ENCODE measurements around the gene LGI2. TPM values are rescaled to one million over a fixed set of nuclear protein-coding genes. Genes with fewer than 3 reads are reported as not detected.
A peak's percentile ranks its signal among the peaks of the same experiment; 100 is the strongest.

The LGI2 gene
- total RNA-seq, 1 donor from 2014 or later = not detected

DNA sequence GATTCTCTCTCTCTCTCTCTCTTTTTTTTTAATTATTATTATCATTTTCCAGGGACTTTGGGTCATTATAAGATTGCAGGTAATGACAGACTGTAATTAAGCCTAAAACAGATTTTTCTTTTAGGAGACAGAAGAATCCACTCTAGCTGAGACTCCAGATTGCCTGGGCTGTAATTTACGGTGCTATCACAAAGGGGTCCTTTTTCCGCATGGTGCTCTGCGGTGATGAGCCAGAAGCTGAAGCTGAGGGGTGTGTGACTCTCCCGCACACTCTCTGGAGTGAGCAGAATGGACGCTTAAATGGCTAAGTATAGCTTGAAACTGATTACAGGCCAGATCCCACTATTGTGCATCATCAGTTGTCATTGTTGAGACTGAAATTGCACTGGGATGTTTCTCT lies 50.0 kb downstream of the LGI2 start:
- no peak for FAIRE-seq

DNA sequence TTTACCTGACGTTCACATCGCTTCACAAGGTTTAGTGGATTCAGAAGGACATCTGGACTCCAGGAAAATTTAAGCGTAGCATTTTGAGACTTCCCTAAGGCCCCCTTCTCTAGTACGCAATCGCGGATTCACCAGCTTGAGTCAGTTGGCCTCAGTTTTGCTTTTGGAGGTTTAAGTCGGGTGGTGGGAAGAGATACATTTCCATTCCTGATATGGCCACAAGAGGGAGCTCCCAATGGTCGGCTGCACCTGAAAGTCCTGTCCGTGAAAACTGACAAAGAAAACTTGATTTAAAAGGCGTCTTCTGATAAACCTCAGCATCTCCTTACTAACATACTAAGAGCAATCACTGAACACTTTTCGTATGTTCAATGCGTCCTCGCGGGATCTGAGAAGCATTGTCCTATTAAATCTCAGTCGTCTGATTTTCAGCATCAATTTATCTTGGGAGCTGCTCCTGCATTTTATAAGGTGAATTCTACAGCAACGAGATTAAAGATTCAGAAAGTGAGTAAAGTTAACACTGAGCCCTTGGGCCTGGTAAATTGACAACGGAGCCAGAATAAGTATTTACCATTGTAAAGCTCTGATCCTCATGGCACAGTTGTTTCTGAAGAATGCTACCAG lies 50.6 kb downstream of the LGI2 start:
- H3K36me3 ChIP-seq (ENCODE audit: control insufficient read depth, insufficient read depth, low read length) = no peaks in the 10 kb centered on the region
- FAIRE-seq (peak; percentile 13), DNase-seq (ENCODE audit: low read depth) (peak; percentile 52)
- no peak overlapping the region for H3K4me3 ChIP-seq (ENCODE audit: low read depth, low read length)
- TF ChIP-seq, protein P1, sequence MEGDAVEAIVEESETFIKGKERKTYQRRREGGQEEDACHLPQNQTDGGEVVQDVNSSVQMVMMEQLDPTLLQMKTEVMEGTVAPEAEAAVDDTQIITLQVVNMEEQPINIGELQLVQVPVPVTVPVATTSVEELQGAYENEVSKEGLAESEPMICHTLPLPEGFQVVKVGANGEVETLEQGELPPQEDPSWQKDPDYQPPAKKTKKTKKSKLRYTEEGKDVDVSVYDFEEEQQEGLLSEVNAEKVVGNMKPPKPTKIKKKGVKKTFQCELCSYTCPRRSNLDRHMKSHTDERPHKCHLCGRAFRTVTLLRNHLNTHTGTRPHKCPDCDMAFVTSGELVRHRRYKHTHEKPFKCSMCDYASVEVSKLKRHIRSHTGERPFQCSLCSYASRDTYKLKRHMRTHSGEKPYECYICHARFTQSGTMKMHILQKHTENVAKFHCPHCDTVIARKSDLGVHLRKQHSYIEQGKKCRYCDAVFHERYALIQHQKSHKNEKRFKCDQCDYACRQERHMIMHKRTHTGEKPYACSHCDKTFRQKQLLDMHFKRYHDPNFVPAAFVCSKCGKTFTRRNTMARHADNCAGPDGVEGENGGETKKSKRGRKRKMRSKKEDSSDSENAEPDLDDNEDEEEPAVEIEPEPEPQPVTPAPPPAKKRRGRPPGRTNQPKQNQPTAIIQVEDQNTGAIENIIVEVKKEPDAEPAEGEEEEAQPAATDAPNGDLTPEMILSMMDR (IDR thresholded peaks at IDR 0.05; ENCODE audit: insufficient read depth, low read length, severe bottlenecking) = peak; percentile 93
- peaks cover 2% of the 10 kb centered on the region for H3K27me3 ChIP-seq (ENCODE audit: control insufficient read depth, insufficient read depth, low read length)

More for the DNA sequence above, 50.0 kb downstream of the LGI2 start:
- no peaks in the 10 kb centered on the region for H3K36me3 ChIP-seq (ENCODE audit: control insufficient read depth, insufficient read depth, low read length)
- no peak for DNase-seq (ENCODE audit: low read depth)
- no peak overlapping the region for H3K4me3 ChIP-seq (ENCODE audit: low read depth, low read length)
- H3K27me3 ChIP-seq (ENCODE audit: control insufficient read depth, insufficient read depth, low read length) = peaks cover 2% of the 10 kb centered on the region
- TF ChIP-seq, protein P1 (IDR thresholded peaks at IDR 0.05; ENCODE audit: insufficient read depth, low read length, severe bottlenecking) = no peak

DNA sequence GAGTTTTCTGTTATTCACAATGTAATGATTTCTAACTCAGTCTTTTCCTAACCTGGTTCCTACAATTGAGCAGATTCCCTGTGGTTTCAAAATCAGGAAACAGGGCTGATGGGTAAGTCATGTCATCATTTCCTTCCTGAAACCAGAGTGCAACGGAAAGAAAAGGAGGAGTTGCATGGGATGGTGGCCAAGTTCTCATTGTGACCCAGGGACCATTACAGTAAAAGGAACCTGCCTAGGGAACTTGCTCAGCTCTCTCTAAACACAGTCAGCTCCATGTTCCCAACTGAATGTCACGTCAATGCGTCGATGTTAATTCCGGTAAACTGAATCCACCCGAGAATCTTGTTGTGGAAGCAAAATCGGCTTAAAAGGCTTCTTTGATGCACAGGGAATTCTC lies 51.2 kb downstream of the LGI2 start:
- TF ChIP-seq, protein P1 (IDR thresholded peaks at IDR 0.05; ENCODE audit: insufficient read depth, low read length, severe bottlenecking) = no peak

DNA sequence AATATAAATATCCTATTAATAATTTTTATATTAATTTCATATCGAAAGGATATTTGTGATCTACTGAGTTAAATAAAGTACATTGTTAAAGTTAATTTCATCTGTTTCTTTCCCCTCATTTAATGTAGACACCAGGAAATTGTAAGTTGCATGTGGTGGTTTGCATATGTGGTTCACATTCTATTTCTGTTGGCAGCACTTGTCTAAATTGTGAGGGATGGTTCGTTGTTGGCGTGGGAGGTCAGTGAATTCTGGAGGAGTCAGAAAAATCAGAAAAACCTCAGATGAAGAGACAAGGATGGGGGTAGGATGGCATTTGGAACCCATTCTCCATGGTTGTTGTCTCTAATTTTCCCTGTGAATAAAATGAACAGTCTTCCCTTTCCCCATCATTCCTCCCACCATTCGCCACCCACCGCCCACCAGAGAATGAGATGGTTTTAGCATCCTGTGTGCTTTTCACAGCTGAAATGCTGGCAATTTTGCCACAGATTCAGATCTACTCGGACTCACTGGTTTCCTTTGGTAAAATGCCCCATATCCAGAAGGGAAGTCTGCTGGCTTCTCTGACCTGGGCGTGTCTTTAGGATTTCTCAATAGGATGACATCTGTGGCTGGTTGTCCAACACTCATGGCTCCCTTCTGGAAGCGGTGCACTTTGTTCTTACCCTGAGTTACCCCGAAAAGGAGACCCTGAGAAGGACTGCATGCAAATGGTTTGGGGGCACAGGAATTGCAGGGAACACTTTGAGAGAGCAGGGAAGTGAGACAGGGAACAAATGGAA lies 52.3 kb downstream of the LGI2 start:
- DNase-seq (ENCODE audit: low read depth) = no peak
- TF ChIP-seq, protein P1 (IDR thresholded peaks at IDR 0.05; ENCODE audit: insufficient read depth, low read length, severe bottlenecking) = no peak
- Histone ChIP-seq H3K27me3 (ENCODE audit: control insufficient read depth, insufficient read depth, low read length) (peaks cover 2% of the 10 kb centered on the region), H3K4me3 (ENCODE audit: low read depth, low read length) (no peak overlapping the region), H3K36me3 (ENCODE audit: control insufficient read depth, insufficient read depth, low read length) (no peaks in the 10 kb centered on the region)
- FAIRE-seq = no peak

More for the DNA sequence above, 51.2 kb downstream of the LGI2 start:
- Histone ChIP-seq H3K36me3 (ENCODE audit: control insufficient read depth, insufficient read depth, low read length) (no peaks in the 10 kb centered on the region), H3K27me3 (ENCODE audit: control insufficient read depth, insufficient read depth, low read length) (peaks cover 2% of the 10 kb centered on the region), H3K4me3 (ENCODE audit: low read depth, low read length) (no peak overlapping the region)
- DNase-seq (ENCODE audit: low read depth) (peak; percentile 4), FAIRE-seq (no peak)

DNA sequence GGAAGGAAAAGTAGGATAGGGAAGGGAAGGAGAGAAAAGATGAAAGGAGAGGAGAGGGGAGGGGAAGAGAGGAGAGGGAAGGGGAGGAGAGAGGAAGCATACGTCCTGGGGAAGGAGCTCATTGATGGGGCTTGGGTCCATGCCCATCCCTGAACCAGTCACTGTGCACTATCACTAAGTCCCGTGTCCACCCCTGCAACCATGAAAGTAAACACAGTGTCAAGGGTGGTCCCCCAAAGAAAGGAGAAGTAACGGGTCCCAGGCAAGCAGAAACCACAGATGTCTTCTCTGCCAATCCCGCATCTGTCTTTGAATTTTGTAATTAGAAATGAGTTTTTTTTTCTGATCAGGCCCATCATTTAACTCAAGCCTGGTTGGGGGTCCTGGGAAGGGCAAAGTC lies 55.2 kb downstream of the LGI2 start:
- H3K4me3 ChIP-seq (ENCODE audit: low read depth, low read length) = no peak overlapping the region
- no peaks in the 10 kb centered on the region for H3K36me3 ChIP-seq (ENCODE audit: control insufficient read depth, insufficient read depth, low read length)
- no peak for DNase-seq (ENCODE audit: low read depth)
- TF ChIP-seq, protein P1 (IDR thresholded peaks at IDR 0.05; ENCODE audit: insufficient read depth, low read length, severe bottlenecking) = no peak
- peaks cover 2% of the 10 kb centered on the region for H3K27me3 ChIP-seq (ENCODE audit: control insufficient read depth, insufficient read depth, low read length)
- FAIRE-seq = no peak

Data from bronchial epithelial cell (primary cell).